ENCODE results near the gene EYA3.
"Not testable (repeated sequence)": the region's sequence is repeated elsewhere in the genome, so short reads cannot be mapped to it uniquely, and the experiment has no call there.

EYA3 gene

GRCh38 chr1:28027238-28027637, 61.2 kb downstream of the EYA3 start:
- no peak for DNase-seq

- DNase-seq: no peak
Observed at GRCh38 chr1:28026329-28026728, 62.1 kb downstream of the EYA3 start.

- no peak for DNase-seq
Observed at GRCh38 chr1:28021064-28021463, 67.3 kb downstream of the EYA3 start.

DNA sequence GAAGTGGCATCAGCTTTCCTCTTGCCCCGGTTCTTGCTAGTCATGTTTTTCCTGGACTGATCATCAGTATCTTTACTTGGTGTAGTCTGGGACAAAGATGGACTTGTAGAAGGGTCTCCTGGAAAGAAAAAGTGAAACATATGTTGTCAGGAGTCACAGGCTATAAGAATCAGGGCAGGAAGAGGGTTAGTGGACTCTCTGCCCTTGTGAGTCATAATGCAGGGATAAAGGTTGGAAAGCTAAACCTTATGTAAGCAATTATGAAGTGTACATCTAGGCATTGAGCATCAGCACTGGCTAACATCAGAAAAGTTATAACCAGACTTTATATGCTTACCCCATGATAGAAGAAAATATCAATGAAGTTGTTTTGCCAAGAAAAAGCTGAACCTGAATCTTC, 77.4 kb downstream of the EYA3 start:
- DNase-seq: no peak

DNA sequence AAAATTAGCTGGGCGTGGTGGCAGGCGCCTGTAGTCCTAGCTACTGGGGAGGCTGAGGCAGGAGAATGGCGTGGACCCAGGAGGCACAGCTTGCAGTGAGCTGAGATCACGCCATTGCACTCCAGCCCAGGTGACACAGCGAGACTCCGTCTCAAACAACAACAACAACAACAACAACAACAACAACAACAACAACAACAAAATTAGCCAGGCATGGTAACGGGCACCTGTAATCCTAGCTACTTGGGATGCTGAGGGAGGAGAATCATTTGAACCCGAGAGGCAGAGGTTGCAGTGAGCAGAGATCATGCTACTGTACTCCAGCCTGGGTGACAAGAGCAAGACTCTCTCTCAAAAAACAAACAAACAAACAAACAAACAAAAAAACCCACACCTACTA, 85.3 kb downstream of the EYA3 start:
- not testable (repeated sequence) for DNase-seq

- no peak for DNase-seq
Observed at GRCh38 chr1:28002600-28002999, 85.8 kb downstream of the EYA3 start.

GRCh38 chr1:27999055-27999454, 89.4 kb downstream of the EYA3 start:
- no peak for DNase-seq

- DNase-seq: not testable (repeated sequence)
Observed at GRCh38 chr1:27994526-27994925, 93.9 kb downstream of the EYA3 start.

DNA sequence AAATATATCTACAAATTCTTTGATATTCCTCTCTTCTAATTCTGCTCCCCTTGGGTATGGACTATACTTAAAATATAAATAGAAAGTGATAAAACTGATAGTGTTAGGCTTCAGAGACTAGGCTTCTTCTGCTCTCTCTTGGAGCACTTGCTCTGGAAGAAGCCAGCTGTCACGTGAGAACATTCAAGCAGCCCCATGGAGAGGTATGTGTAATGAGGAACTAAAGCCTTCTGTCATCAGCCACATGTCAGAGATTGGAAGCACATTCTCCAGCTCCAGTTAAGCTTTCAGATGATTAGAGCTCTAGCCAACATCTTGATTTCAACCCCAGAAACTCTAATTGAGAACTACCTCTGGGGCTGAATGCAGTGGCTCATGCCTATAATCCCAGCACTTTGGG, 94.3 kb downstream of the EYA3 start:
- DNase-seq: no peak

GRCh38 chr1:27993241-27993640, 95.2 kb downstream of the EYA3 start:
- DNase-seq: peak; percentile 32

DNA sequence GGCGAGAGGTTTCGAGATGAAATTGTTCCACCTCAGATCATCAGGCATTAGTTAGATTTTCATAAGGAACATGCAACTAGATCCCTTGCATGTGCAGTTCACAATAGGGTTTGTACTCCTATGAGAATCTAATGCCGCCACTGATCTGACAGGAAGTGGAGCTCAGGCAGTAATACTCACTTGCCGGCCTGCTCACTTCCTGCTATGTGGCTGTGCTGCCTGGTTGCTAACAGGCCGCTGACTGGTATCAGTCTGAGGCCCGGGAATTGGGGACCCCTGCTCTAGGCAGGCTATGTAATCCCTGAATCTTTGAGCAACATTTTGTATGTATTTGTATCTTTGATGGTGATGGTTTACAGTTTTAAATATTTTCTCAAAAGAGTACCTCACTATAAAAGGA, 96.1 kb downstream of the EYA3 start:
- peak; percentile 74 for DNase-seq

DNA sequence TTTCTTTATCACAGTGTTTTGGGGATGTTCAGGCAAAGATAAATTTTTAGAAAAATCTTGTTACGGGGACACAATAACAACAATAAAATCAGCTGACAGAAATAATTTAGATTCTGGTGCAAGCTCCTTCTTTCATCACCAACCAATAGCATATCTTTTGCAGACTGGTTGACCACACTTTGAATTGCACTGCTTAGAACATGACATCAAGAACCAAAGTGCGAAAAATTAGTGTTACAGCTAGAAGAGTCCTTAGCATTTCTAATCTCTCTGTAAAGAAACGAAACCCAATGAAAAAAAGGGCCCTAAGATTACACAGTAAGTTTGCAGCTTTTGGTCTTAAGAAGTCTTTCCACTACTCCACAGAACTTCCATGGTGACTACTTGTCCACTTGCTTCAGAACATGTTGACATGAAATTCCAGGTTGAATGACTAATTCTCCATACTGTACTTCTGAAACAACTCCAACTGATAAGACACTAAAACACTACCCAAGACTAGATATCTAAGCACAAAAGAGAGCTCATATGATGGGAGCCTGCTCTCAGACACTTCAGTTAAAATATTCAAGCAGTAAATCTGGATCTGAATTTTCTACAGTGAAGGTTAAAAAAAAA, 97.4 kb downstream of the EYA3 start:
- DNase-seq: no peak

- DNase-seq: no peak
Observed at GRCh38 chr1:27981145-27981544, 107.3 kb downstream of the EYA3 start.

- no peak for DNase-seq
Observed at GRCh38 chr1:27980216-27980845, 108.1 kb downstream of the EYA3 start.

DNA sequence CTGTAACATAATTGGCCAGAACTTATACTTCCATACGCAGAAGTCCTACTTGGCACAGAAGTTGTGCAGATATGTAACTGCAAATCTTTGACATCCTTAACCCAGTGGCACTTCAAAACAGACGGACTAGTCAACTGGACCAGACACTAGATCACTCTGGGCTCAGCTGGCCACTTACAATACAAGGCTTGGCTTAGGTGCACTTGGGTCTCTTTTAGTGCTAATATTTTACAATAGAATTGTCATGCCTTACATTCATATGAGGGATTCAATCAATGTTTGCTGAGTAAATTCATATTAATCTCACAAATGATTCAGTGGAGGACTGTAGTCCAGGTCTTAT, 108.6 kb downstream of the EYA3 start:
- no peak for DNase-seq

- DNase-seq: no peak
Observed at GRCh38 chr1:27979151-27979858, 109.1 kb downstream of the EYA3 start.

- no peak for DNase-seq
Observed at GRCh38 chr1:27974417-27974781, 114.0 kb downstream of the EYA3 start.

DNA sequence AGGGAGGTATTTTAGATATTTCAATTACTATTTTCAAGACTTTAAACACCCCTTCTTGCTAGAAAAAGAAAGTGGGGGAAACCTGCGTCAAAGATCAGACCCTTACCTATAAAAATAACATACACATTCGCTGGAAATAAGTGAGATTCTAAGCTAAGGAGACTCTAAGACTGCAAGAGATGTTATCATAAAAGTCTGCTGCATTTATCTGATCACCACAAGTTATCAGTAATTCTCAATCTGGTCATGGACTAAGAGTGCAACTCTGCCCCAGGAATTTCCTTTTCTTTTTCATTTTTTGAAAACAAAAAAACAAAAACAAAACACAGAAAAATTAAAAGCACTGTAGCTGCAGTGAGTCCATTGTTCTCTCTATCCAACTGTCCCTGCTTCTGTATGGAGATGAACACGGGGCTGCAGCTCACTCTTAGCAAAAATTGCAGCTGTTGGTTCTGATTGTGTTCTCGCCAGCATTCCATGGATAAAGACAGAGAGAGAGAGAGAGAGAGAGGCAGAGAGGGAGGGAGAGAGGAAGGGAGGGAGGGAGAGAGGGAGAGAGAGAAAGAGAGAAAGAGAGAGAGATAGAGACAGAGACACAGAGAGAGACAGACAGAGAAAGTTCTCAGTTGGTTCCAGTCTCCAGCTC, 114.5 kb downstream of the EYA3 start:
- no peak for DNase-seq

DNA sequence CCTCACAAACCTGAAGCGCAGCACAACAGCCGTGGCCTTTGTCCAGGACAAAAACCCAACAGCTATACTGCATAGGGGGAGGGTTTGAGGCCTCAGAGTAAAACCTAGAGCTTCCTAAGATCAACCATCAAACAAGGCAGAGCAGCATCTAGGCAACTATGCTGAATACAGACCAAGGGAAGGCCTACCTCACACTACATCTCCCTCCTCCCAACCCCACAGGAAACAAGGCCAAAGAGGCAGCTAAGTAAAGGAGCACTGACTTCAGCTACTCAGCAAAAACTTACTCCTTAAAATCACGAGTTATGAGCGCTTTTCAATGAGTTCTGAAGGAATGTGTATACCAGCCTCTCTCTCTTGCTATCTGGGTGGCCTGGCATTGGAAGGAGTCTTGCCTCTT, 116.3 kb downstream of the EYA3 start:
- no peak for DNase-seq

DNA sequence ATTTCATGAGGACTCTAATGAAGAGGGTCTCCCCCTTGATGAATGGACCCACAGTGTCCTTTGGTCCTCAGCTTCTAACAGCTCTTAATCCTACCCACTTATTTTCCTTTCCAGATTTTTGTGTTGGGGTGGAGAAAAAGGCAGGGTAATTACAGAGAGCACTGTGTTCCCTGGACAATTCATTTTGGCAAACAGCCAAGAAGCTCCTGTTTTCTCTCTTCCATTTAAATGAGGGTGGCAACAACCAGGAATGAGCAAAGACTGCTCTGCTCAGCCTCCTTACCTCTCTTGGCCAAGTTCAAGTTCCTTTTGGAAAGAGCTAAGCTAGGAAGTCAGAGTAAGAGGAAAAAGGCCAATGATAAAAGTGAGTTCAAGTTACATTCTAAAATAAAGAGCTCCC, 116.7 kb downstream of the EYA3 start:
- no peak for DNase-seq

DNA sequence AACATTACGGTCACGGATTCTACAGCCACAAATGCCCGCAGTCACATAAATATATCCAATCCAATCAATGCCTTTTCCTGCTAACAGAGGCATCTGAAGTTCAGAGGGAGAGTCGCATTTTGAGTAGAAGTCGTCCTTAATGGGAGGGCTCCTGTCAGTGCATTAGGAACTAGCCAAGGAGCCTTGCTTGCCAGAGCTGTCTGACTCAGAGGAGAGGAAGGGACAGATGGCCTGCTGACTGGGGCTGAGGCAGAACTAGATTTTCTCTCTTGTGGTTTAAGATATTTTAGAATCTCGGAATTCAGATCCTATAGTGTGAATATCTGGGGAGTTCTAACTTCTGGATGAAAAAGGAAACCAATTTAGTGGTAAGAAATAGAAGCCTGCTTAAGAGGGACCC, 118.0 kb downstream of the EYA3 start:
- DNase-seq: no peak

GRCh38 chr1:27968692-27969091, 119.7 kb downstream of the EYA3 start:
- DNase-seq: no peak

GRCh38 chr1:27967884-27968466, 120.4 kb downstream of the EYA3 start:
- DNase-seq: no peak
